HEK293T (cell line): ENCODE results near the gene ZNF274.

Experiments used
- CTCF ChIA-PET: fragments of 350-600 bp; formaldehyde crosslinking; extraction: SDS; loops from one replicate; lab custom pipeline; 2021; ENCODE audit warnings: antibody characterized with exemption, inconsistent platforms; lab: Yijun Ruan, JAX
- POLR2A ChIA-PET: fragments of 350-600 bp; formaldehyde crosslinking; extraction: SDS; loops from one replicate; lab custom pipeline; 2020; ENCODE audit warnings: antibody characterized with exemption, inconsistent platforms; lab: Yijun Ruan, JAX
- DNase-seq: peaks from one replicate; pipeline ENCODE4 v3.0.0; 2012; ENCODE audit warnings: mixed read lengths; ENCODE audit errors: extremely low spot score
- ARNT ChIP-seq: fragments of 450-650 bp; IDR thresholded peaks from 2 replicates; pipeline ENCODE4 v1.6.1; 2017; ENCODE audit warnings: mild to moderate bottlenecking
- BHLHE40 ChIP-seq: fragments of 450-650 bp; IDR thresholded peaks from 2 replicates; pipeline ENCODE4 v1.6.1; 2016; ENCODE audit warnings: mild to moderate bottlenecking, moderate library complexity, borderline replicate concordance
- CTBP1 ChIP-seq: fragments of 450-650 bp; IDR thresholded peaks from 2 replicates; pipeline ENCODE4 v1.6.1; 2016; ENCODE audit warnings: borderline replicate concordance
- ELF4 ChIP-seq: fragments of 450-650 bp; IDR thresholded peaks from 2 replicates; pipeline ENCODE4 v1.6.1; 2017; ENCODE audit warnings: antibody characterized with exemption
- FOXA1 ChIP-seq: fragments of 450-650 bp; IDR thresholded peaks from 2 replicates; pipeline ENCODE4 v1.6.1; 2016; ENCODE audit warnings: mild to moderate bottlenecking
- FOXK2 ChIP-seq: fragments of 450-650 bp; IDR thresholded peaks from 2 replicates; pipeline ENCODE4 v1.6.1; 2016; ENCODE audit warnings: mild to moderate bottlenecking
- FOXM1 ChIP-seq: fragments of 450-650 bp; IDR thresholded peaks from 2 replicates; pipeline ENCODE4 v1.6.1; 2017; ENCODE audit warnings: mild to moderate bottlenecking, borderline replicate concordance
- HDGF ChIP-seq: fragments of 450-650 bp; IDR thresholded peaks from 2 replicates; pipeline ENCODE4 v1.6.1; 2017; ENCODE audit warnings: antibody characterized with exemption, borderline replicate concordance
- L3MBTL2 ChIP-seq: fragments of 450-650 bp; conservative IDR thresholded peaks from 2 replicates; pipeline ENCODE4 v1.6.1; 2016; ENCODE audit warnings: mild to moderate bottlenecking
- LEF1 ChIP-seq: fragments of 450-650 bp; IDR thresholded peaks from 2 replicates; pipeline ENCODE4 v1.6.1; 2017; ENCODE audit warnings: mild to moderate bottlenecking, borderline replicate concordance
- NFRKB ChIP-seq: fragments of 450-650 bp; IDR thresholded peaks from 2 replicates; pipeline ENCODE4 v1.6.1; 2016; ENCODE audit warnings: mild to moderate bottlenecking, moderate library complexity
- PKNOX1 ChIP-seq: fragments of 450-650 bp; IDR thresholded peaks from 2 replicates; pipeline ENCODE4 v1.6.1; 2016
- SP1 ChIP-seq: fragments of 450-650 bp; IDR thresholded peaks from 2 replicates; pipeline ENCODE4 v1.6.1; 2017
- SUZ12 ChIP-seq: fragments of 450-650 bp; IDR thresholded peaks from 2 replicates; pipeline ENCODE4 v1.6.1; 2016; ENCODE audit warnings: mild to moderate bottlenecking
- TARDBP ChIP-seq: fragments of 450-650 bp; IDR thresholded peaks from 2 replicates; pipeline ENCODE4 v1.6.1; 2016
- ZNF384 ChIP-seq: fragments of 450-650 bp; IDR thresholded peaks from 2 replicates; pipeline ENCODE4 v1.6.1; 2016

The ZNF274 gene

GRCh38 chr19:58209577-58209976 is 26.7 kb downstream of the ZNF274 start:
- POLR2A ChIA-PET, result no interaction called here
- DNase-seq, result no peak
- CTCF ChIA-PET, result no interaction called here
- TF ChIP-seq HDGF, result no peak
- no peak for TF ChIP-seq SP1
- no peak for TF ChIP-seq L3MBTL2
- no peak for TF ChIP-seq FOXM1
- no peak for TF ChIP-seq LEF1
- TF ChIP-seq SUZ12, result no peak

GRCh38 chr19:58212336-58213074 is 29.6 kb downstream of the ZNF274 start:
- TF ChIP-seq FOXK2 (no peak), ZNF384 (no peak), CTBP1 (no peak), FOXA1 (no peak), FOXM1 (no peak), TARDBP (no peak), NFRKB (no peak), SP1 (no peak)
- CTCF ChIA-PET, result interaction anchor here (0.6 kb wide), 1 partner anchor 91 kb away, joined by 3 read pairs; no protein-coding TSS in a partner anchor
- no peak for DNase-seq
- POLR2A ChIA-PET, result no interaction called here

GRCh38 chr19:58213075-58213369 is 30.2 kb downstream of the ZNF274 start:
- TF ChIP-seq SP1, result no peak
- TF ChIP-seq ZNF384, result no peak
- no peak for TF ChIP-seq FOXM1
- TF ChIP-seq FOXK2, result no peak
- TF ChIP-seq CTBP1, result no peak
- TF ChIP-seq FOXA1, result no peak
- TF ChIP-seq BHLHE40, result no peak
- no peak for TF ChIP-seq NFRKB
- no peak for TF ChIP-seq PKNOX1
- TF ChIP-seq TARDBP, result no peak
- no peak for TF ChIP-seq SUZ12
- TF ChIP-seq LEF1, result no peak
- no peak for TF ChIP-seq HDGF
- POLR2A ChIA-PET, result no interaction called here

GRCh38 chr19:58217069-58217481 is 34.2 kb downstream of the ZNF274 start:
- no peak for DNase-seq
- ChIA-PET POLR2A (no interaction called here), CTCF (no interaction called here)
- no peak for TF ChIP-seq ARNT
- TF ChIP-seq FOXM1, result no peak
- no peak for TF ChIP-seq ZNF384
- no peak for TF ChIP-seq ELF4
- no peak for TF ChIP-seq FOXK2
- TF ChIP-seq HDGF, result no peak
- TF ChIP-seq FOXA1, result no peak
- no peak for TF ChIP-seq L3MBTL2
- no peak for TF ChIP-seq LEF1
- no peak for TF ChIP-seq PKNOX1
- no peak for TF ChIP-seq TARDBP
- no peak for TF ChIP-seq BHLHE40
- no peak for TF ChIP-seq NFRKB
- no peak for TF ChIP-seq CTBP1
- TF ChIP-seq SUZ12, result no peak
- TF ChIP-seq SP1, result no peak

More at GRCh38 chr19:58213075-58213369, 30.2 kb downstream of the ZNF274 start:
- DNase-seq, result no peak
- CTCF ChIA-PET, result no interaction called here

GRCh38 chr19:58217607-58218391 is 34.9 kb downstream of the ZNF274 start:
- no peak for DNase-seq
- TF ChIP-seq SP1 (no peak), LEF1 (no peak), HDGF (no peak), L3MBTL2 (no peak), PKNOX1 (no peak), SUZ12 (no peak), ARNT (no peak), TARDBP (no peak), BHLHE40 (no peak)
- ChIA-PET CTCF (no interaction called here), POLR2A (no interaction called here)

GRCh38 chr19:58218899-58219298 is 36.0 kb downstream of the ZNF274 start:
- DNase-seq, result no peak
- ChIA-PET POLR2A (no interaction called here), CTCF (no interaction called here)
- TF ChIP-seq FOXK2, result no peak
- no peak for TF ChIP-seq FOXA1
- no peak for TF ChIP-seq NFRKB
- no peak for TF ChIP-seq CTBP1
- no peak for TF ChIP-seq PKNOX1
- TF ChIP-seq SUZ12, result no peak
- no peak for TF ChIP-seq ELF4
- TF ChIP-seq SP1, result no peak
- TF ChIP-seq BHLHE40, result no peak
- TF ChIP-seq TARDBP, result no peak
- no peak for TF ChIP-seq ARNT
- no peak for TF ChIP-seq LEF1
- TF ChIP-seq FOXM1, result no peak
- no peak for TF ChIP-seq ZNF384
- TF ChIP-seq L3MBTL2, result no peak
- no peak for TF ChIP-seq HDGF
